NB4 (cell line): ENCODE results near the gene PDE1A.

ENCODE experiments used
- CTCF ChIP-seq: IDR thresholded peaks from one replicate; pipeline ENCODE4 v1.5.1; 2012; ENCODE audit warnings: low read depth, low read length
- MAX ChIP-seq: IDR thresholded peaks from 2 replicates; pipeline ENCODE4 v1.6.1; 2011; ENCODE audit warnings: low read depth, low read length
- MYC ChIP-seq: IDR thresholded peaks from 2 replicates; pipeline ENCODE4 v1.6.1; 2011; ENCODE audit warnings: low read depth, low read length
- POLR2A ChIP-seq: IDR thresholded peaks from 2 replicates; pipeline ENCODE4 v1.6.1; 2011; ENCODE audit warnings: mild to moderate bottlenecking; ENCODE audit not compliant: insufficient read length; ENCODE audit errors: extremely low read depth

GRCh38 chr2:182224669-182225068 lies 202.2 kb downstream of the PDE1A start:
- TF ChIP-seq CTCF (no peak), POLR2A (no peak), MYC (no peak), MAX (no peak)
